ENCODE measurements around the gene SOX6.
A peak's percentile ranks its signal among the peaks of the same experiment; 100 is the strongest.

Gene SOX6

GRCh38 chr11:16262645-16262955 is 93.7 kb downstream of the SOX6 start:
- DNase-seq: no peak

DNA sequence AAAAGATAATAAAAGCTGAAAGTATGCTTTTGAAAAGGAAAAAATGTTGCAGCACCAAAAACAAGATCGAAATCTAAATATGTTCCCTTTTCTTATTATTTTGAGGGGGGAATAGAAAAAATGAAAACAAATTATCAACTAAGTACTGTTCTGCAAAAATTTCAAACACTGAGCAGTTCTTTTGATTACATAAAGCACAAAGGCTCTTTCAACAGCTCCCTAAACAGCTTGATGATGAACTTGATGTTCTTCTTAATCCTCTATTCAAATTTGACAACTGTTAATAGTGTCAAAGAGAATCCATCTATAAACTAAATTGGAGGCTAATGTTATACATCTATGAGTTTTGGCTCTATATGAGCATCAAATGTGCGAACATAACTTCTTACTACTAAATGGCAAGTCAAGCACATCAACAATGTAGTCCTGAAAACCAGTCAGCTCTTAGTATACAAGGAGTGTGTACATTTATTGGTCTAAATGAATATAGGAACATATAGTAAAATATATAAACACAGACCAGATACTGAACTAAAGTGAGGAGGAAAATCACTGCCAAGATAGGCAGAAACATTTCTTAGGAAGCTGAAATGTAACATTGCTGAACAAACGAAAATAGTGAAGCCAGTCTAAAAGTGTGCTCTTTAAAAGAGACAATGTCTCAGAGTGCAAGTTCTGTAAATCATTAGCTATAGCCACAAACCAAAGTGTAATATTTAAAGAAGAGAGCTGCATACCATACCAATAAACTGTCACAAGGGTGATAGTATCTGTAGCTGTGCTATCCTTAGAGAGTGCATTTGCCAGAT is 94.3 kb downstream of the SOX6 start:
- DNase-seq: no peak

GRCh38 chr11:16252373-16252772 is 104.0 kb downstream of the SOX6 start:
- no peak for DNase-seq

- no peak for DNase-seq
These were observed 108.1 kb downstream of the SOX6 start for GRCh38 chr11:16248248-16248647.

- no peak for DNase-seq
These were observed 113.5 kb downstream of the SOX6 start for GRCh38 chr11:16242806-16243205.

GRCh38 chr11:16240687-16241086 is 115.7 kb downstream of the SOX6 start:
- DNase-seq: no peak

GRCh38 chr11:16239141-16240105 is 116.9 kb downstream of the SOX6 start:
- peak; percentile 36 for DNase-seq

DNA sequence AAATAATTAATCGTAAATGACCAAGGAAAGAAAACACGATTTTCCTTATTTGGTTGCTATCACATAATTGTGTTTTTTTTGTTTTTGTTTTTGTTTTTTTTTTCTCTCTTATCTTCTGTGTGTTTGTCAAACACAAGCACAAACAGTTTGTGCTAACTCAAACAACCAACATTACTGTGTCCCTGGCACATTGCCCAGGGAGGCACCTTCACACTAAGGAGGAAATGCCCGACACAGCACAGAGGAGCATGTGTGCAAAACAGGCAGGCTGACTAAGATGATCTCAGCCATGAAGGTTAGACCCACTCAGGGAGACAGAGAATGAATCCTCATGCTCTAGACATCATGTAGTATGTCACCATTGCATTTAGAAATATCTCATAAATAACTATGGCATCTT is 130.1 kb downstream of the SOX6 start:
- peak; percentile 25 for DNase-seq

DNA sequence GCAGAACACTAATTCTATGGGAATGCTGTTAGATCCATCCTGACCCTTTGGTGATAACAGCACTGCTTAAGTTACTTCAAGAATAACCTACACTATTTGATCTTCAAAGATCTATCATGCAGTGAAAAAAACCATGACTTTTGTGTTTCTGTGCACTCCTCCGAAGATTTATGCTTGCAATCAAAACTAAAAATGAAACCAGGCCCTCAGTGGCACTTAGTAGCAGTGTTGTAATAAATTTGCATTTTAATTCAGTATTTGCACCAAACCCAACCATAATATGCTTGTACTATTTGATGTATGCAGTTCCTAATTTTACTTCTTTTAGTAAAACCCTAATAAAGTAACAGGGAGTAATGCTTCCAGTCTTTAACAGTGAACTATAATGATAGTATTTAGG is 130.7 kb downstream of the SOX6 start:
- no peak for DNase-seq

- DNase-seq: no peak
These were observed 132.8 kb downstream of the SOX6 start for GRCh38 chr11:16223558-16223957.

DNA sequence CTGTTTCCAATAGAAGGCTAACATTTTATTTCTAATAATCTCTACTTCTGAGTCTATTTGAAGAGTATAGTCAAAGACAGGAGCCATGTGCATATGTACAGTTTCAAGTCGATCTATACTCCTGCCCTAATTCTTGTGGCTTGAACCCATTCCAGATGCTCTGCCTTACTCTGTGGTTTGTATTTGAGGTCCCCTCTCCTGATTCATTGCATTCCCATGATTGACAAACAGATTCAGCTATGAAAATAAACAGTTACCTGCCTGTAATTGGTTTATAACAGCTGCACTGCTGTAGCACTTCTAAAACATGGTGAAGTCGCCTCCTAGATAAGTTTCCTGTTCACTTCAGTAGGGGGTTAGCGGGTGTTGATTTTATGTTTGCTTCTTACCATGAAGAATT is 138.7 kb downstream of the SOX6 start:
- DNase-seq: no peak

DNA sequence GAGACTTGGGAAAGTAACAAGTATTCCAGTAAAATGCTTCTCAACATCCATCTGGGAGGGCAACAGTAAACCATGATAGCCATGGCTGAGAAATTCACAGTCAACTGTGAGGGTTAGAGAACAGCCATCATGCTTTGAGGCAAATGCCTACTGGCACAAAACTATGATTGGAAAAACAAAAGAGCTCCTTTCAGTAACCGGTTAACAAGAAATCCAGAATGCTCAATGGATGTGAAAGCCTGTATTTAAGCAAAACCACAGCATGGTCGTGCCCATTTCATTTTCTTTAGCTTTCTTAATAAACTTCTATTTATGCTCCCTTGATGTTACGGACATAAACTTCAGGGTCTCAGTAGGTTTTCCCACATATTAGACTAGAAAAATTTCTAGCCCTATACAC is 139.5 kb downstream of the SOX6 start:
- DNase-seq: no peak

DNA sequence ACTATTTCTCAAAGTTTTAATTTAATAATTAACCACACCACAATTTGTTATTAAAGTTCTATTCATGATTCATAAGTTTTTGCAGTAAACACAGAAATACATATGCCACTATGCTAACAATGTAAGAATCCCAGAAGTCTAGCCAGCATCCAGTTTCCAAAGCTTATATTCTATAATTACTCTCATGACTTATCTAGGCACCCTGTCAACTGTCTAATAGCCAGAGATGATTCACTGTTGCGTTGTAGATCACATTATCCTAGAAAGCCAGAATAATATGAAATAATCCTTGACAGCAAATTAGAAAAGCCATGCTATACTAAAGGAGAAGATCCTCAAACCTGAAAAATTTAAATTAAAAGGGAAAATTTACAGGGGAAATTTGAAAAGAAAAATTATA is 141.0 kb downstream of the SOX6 start:
- DNase-seq: no peak

DNA sequence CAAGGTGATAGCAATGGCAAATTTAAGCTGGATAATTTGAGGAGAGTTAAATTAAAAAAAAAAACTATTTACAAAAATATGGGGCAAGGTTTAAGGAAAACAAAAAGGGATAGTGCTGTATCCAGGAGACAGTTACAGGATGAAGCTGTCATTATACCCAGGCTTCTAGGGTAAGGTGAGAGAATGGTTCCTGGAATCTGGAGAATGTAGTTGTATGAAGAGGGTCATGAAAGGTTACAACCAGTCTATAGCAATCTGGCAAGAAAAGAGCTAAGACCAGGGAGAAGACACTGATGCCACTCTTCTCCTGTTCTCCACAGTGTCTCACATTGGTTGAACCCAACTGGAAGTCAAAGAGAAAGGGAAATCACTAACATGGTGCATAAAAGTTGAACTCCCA is 144.9 kb downstream of the SOX6 start:
- no peak for DNase-seq

DNA sequence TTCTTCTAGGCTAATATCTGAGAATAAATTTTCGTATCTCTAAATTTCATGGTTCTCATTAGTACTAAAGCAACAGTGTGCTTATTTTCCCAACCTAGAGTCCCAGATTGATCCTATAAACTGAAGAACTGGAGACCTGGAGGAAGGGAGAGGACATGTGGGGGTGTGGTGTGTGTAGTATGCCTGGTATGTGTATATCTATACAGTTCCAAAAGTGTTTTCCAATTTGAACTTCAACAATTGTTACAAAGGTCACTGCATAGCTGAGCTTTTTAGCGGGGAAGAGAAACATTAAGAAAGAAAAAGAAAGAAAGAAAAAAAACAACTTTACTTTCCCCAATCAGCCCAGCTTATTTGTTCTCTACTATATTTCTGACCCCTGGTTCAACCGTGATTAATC is 152.1 kb downstream of the SOX6 start:
- no peak for DNase-seq

DNA sequence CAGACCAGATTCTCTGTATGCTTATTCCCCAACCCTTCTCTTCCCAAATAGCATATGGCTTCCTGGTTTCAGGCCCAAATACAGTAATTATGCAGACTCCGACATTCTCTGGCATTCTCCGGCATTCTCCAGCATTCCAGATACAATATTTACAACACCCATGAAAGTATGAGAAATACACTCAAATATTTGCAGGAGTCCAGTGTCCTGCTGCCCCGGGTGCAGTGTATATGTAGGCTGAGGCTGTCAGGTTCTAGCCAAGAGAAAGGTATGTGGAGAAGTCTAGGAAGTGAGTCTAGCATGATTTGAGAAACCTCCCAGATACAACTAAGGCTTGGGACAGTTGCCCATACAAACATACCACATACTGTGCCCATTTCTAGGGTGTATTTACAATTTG is 160.7 kb downstream of the SOX6 start:
- DNase-seq: no peak

- DNase-seq: peak; percentile 42
These were observed 161.8 kb downstream of the SOX6 start for GRCh38 chr11:16194566-16194965.

DNA sequence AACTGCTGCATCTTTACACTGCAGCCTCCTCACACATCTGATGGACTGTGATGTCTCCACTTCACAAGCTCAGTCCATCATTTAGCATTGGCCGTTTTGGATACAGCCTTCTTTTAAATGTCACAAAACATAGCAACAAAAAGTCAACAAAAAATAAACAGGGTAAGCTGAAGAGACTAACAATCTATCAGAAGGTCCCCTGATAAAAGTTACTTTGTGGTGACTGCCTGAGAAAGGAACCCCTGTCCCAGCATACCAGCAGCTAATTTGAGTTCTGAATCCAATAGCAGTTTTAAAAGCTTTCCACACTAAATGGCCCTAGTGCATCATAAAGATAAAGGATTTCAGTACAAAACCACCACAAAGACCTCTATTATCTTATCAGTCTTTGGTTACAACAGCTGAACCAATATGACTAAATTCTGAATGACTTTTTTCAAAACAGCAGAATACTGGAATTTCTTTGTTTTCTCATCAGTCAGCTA is 162.4 kb downstream of the SOX6 start:
- no peak for DNase-seq

DNA sequence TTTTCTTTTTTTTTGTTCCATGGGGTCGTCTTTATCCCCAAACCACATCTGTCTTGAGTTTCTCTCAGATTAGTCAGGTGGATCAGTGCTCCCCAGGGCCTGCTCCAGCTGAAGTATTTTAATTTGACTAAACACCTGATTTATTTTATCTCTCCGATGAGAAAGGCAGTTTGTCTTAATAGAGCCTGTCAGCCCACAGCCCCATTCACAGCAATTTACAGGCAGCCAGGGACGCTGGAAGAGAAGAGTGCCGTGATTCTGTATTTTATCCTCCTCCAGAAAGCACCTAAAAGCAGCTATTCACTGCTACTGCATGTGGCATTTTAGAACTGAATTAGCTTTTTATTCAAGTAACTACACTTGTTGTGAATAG is 164.5 kb downstream of the SOX6 start:
- DNase-seq: no peak

GRCh38 chr11:16191212-16191867 is 165.0 kb downstream of the SOX6 start:
- DNase-seq: no peak

DNA sequence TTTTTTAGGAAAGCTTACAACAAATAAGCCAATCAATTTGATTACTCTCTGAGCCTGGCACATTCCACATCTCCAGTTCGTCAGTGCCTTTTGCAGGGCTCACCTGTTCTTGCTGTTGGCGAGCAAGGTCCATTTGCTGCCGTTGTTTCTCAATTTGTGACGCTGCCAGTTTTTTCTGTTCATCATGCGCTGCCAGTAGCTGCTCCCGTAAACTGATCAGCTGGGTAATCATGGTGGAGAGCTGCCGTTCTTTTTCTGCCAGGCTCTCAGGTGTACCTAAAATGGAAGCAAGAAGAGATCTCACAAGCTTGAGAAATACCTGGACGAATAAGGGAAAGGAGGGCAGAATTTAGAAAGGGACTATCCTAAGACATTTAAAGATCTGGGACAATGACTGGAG is 169.7 kb downstream of the SOX6 start:
- no peak for DNase-seq

DNA sequence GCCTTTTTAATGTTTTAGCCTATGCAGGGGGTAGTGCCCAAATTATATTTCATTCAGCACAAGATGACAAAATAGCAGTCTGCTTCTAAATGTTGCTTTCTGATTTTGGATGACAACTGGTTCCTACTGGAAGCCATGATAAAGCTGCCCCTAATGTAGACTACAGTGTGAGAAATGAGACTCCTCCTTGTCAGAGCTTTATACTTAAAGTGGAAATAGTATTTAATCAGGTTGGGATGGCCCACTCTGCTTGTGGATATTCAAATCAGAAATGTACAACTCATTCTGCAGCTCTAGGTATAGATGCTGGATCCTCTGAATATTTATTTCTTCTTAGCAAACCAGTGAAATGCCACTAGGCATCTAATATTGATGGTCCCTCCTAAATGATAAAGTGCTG is 171.3 kb downstream of the SOX6 start:
- DNase-seq: no peak

GRCh38 chr11:16184588-16184987 is 171.8 kb downstream of the SOX6 start:
- DNase-seq: no peak

- DNase-seq: no peak
These were observed 173.8 kb downstream of the SOX6 start for GRCh38 chr11:16182553-16182952.
